ENCODE results near the gene STAT6. TPM values are rescaled to one million over a fixed set of nuclear protein-coding genes. Genes with fewer than 3 reads are reported as not detected.

STAT6 gene
- total RNA-seq, 1 experiment from 2014 or later = 44.4 TPM

- Histone ChIP-seq H3T11ph (ENCODE audit: low read length) (no peak overlapping the region), H3K79me1 (ENCODE audit: insufficient read depth, low read depth, low read length, poor library complexity, severe bottlenecking) (no peaks in the 10 kb centered on the region), H3K4me2 (ENCODE audit: insufficient read depth, insufficient read length, low read length) (no peak overlapping the region), H3K27me3 (ENCODE audit: insufficient read depth, low read length) (no peaks in the 10 kb centered on the region), H3K27ac (ENCODE audit: insufficient read length, low read depth, low read length) (no peak overlapping the region), H3K18ac (ENCODE audit: insufficient read length, low read depth, low read length) (no peak overlapping the region), H3K23ac (ENCODE audit: insufficient read length, low read depth, low read length) (no peak overlapping the region), H3K79me2 (ENCODE audit: insufficient read depth, low read length) (no peaks in the 10 kb centered on the region), H2BK15ac (ENCODE audit: low read depth, low read length) (no peak overlapping the region), H3K9ac (ENCODE audit: extremely low read depth, insufficient read length, low read length) (no peak overlapping the region), H3K56ac (ENCODE audit: insufficient read length, low read depth, low read length) (no peak overlapping the region), H2BK20ac (ENCODE audit: low read depth, low read length, poor library complexity, severe bottlenecking) (no peak overlapping the region), H2BK12ac (ENCODE audit: insufficient read length, low read depth, low read length) (no peak overlapping the region), H3K4ac (ENCODE audit: low read depth, low read length) (no peak overlapping the region), H4K8ac (replicated peaks; ENCODE audit: insufficient read length, low read depth, low read length) (no peak overlapping the region), H4K5ac (ENCODE audit: insufficient read length, low read depth, low read length) (no peak overlapping the region), H3K9me3 (ENCODE audit: control insufficient read depth, low read depth, low read length) (no peaks in the 10 kb centered on the region), H2AK5ac (ENCODE audit: insufficient read length, low read length) (no peak overlapping the region), H3K23me2 (ENCODE audit: insufficient read length, low read depth, low read length, poor library complexity, severe bottlenecking) (no peaks in the 10 kb centered on the region), H3K14ac (ENCODE audit: insufficient read depth, low read length) (no peak overlapping the region), H2BK120ac (ENCODE audit: low read depth, low read length, poor library complexity, severe bottlenecking) (no peak overlapping the region), H3K4me1 (ENCODE audit: insufficient read depth, low read length) (no peaks in the 10 kb centered on the region), H4K91ac (ENCODE audit: insufficient read length, low read depth, low read length) (no peak overlapping the region), H2AFZ (ENCODE audit: low read length) (no peak overlapping the region), H4K20me1 (ENCODE audit: control insufficient read depth, insufficient read depth, insufficient read length) (no peaks in the 10 kb centered on the region), H2BK5ac (ENCODE audit: insufficient read length, low read length) (no peak overlapping the region)
- Mint-ChIP-seq H3K27me3 (ENCODE audit: low read depth) (no peaks in the 10 kb centered on the region), H3K27ac (peak overlapping the region; percentile 33 to 73 (median 46); a peak in 4 of 7 replicates), H3K36me3 (ENCODE audit: insufficient read depth in 1 of 3, low read depth in 3 of 3) (peaks cover 32 to 88% (median 73%) of the 10 kb centered on the region in 3 experiments; a peak in 6 of 7 replicates), H3K4me1 (peaks cover 32 to 52% of the 10 kb centered on the region in 2 experiments), H3K9me3 (no peaks in the 10 kb centered on the region), H3K4me3 (no peak overlapping the region)
- WGBS (ENCODE audit: extremely low coverage, insufficient read length, low lambda C conversion rate) = no CpG with 5 or more reads among the region's 13 CpGs
- no peak for TF ChIP-seq CTCF (conservative IDR thresholded peaks at IDR 0.05)
- DNase-seq = no peak
These were observed 38.2 kb upstream of the STAT6 start for GRCh38 chr12:57149245-57149900.
